ENCODE results near the gene SAPCD1.

Gene SAPCD1

DNA sequence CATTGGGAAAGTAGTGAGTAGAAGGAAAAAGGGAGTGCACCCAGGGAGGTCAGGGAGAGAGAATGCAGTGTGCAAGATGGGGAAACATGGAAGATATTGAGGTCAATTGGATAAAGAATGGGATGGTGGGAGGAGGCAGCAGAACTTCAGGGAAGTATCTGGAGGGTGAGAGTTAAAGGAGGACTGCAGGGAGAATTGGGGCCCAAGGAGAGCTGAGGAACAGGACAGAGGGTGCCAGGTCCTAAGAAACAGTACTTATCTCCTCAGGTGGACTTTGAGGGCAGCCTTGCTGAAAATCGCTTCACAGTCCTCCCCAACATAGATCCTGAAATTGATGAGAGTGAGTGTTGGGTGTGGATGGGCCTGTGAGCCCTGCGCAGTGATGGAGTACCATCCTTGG, 4.2 kb upstream of the SAPCD1 start:
- no peak for DNase-seq

GRCh38 chr6:31760790-31761189, 1.7 kb upstream of the SAPCD1 start:
- DNase-seq = no peak

- DNase-seq = no peak
These were observed 1.1 kb upstream of the SAPCD1 start for GRCh38 chr6:31761343-31761742.

- no peak for DNase-seq
These were observed 592 bp downstream of the SAPCD1 start for GRCh38 chr6:31762878-31763618.

- DNase-seq = no peak
These were observed 1.1 kb downstream of the SAPCD1 start for GRCh38 chr6:31763619-31763940.

DNA sequence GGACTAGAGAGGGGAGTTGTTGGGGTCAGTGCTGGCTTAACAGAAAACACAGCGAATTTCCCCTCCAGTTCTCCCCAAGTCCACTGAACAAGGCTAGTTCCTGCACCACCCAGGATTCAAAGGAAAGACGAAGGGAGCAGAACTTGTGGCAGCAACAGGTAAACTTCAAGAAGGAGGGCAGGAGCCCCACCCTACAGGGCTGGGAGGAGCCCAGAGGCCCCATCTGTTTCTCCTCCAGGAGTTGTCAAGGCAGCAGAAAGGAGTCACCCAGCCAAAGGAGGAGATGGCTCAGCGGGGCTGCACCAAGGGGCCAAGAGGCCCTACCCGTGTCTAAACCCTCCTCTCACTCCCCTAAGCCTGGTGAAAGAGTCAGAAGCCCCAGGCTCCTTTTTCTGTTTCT, 1.7 kb downstream of the SAPCD1 start:
- no peak for DNase-seq

DNA sequence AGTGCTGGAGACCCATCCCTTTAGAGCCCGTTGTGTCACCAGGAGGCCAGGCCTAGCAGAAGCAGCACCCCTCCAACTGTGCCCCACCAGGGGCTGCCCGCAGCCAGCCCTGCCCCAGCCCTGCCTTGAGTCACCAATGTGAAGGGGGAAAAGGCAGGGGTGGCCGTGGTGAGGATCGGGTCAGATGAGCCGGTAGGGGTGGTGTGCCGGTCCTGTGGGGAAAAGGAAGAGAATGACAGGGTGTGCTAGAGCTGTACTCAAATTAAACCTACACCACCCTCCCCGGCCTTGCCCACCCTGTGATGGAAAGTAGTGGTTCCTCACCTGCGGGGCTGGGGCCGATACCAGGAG, 3.1 kb downstream of the SAPCD1 start:
- DNase-seq = no peak

DNA sequence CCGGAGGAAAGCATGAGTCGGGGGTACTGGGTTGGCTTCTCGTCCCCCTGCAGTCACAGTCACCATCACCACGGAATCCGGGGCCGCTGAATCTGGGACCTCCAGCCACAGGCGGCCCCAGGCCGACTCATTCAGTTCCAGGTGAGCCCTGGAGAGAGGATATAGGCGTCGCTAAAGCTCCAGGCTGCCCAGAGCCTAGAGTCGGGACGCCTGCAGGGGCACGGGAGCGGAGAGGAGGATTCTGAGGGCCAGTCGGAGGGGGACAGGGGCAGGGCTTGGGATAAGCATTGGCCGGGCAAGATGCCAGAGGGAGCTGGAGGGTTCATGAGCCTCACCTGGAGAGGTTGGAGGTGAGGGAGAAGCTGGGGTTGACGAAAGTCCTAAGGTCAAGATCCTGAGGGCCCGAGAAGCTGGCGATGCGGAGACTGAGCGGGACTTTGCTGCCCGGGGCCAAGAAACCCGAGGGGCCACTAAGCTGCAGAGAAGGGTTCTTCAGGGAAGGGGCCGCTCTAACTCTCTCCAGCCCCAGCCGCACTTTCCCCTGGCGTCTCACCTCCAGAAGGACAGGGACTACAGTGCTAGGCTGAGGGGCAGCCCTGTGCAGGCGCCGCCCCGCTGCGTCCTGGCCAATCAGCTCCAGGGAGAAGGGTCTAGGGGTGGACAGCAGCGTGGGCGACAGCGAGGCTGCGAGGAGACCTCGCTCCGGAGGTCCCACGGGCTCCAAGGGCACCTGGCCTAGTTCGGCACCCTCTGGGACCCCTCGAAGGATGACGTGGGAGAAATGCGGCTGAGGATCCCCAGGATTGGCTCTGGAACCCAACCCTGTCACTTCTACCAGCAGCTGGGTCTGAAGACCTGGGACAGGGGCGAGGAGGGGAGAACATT, 3.7 kb downstream of the SAPCD1 start:
- no peak for DNase-seq

GRCh38 chr6:31767096-31767645, 4.7 kb downstream of the SAPCD1 start:
- DNase-seq = no peak

DNA sequence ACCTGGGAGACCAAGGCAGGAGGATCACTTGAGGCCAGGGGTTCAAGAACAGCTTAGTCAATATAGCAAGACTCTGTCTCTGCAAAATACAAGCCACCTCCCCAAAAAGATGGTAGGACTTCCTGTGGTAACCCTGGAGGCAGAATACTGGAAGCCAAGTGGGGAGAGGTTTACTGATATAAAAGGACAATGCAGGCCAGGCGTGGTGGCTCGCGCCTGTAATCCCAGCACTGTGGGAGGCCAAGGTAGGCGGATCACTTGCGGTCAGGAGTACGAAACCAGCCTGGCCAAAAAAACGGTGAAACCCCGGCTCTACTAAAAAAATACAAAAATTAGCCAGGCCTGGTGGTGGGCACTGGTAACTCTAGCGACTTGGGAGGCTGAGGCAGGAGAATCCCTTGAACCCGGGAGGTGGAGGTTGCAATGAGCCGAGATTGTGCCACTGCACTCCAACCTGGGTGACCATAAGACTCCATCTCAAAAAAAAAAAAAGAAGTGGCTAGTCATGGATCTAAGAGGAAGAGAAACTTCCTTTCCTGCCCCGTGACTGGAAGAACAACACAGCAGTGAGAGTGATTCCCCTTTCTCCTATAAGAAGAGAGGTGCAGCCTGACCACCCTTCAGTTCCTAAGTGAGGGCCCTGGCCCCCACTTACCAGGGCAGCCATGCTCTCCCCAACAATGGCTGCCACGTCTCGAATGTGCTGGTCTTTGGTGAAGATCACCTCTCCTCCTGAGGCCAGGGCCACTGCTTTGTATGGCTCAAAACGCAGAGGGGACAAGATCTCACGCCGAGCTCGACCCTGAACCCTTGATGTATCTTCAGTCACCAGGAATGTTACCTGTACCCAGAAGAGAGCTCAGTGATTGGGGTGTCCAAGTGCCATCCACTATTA, 6.2 kb downstream of the SAPCD1 start:
- no peak for DNase-seq

DNA sequence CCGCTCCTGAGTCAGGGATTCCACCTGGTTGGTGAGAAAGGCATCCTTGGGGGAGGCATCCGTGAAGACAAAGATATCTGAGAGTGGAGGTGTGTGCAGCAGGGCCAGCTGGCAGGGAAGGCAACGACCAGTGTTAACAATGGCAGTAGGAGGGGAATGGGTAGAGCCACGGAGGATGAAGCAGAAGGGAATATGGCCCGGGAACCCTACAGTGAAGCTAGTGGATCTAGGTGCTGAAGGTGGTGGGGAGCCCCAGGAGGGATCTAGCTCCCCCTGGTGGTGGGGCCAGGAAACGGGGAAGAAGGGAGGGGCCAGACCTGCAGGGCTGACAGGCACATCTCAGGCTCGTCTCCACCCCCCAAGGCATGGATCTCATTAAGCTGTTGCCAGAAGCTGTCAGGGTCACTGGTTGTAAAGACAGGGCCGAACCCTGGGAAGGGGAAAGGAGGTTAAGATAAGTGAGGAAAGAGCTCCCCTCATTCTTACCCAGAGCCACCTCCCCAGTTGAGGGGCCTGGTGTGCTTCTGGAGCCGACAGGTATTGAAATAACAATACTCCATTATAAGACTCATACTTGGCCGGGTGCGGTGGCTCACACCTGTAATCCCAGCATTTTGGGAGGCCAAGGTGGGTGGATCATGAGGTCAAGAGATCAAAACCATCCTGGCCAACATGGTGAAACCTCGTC, 7.4 kb downstream of the SAPCD1 start:
- peak; percentile 93 for DNase-seq

- no peak for DNase-seq
These were observed 8.4 kb downstream of the SAPCD1 start for GRCh38 chr6:31770860-31771259.

- peak; percentile 46 for DNase-seq
These were observed 9.5 kb downstream of the SAPCD1 start for GRCh38 chr6:31771992-31772358.

- no peak for DNase-seq
These were observed 12.7 kb downstream of the SAPCD1 start for GRCh38 chr6:31775184-31775583.

DNA sequence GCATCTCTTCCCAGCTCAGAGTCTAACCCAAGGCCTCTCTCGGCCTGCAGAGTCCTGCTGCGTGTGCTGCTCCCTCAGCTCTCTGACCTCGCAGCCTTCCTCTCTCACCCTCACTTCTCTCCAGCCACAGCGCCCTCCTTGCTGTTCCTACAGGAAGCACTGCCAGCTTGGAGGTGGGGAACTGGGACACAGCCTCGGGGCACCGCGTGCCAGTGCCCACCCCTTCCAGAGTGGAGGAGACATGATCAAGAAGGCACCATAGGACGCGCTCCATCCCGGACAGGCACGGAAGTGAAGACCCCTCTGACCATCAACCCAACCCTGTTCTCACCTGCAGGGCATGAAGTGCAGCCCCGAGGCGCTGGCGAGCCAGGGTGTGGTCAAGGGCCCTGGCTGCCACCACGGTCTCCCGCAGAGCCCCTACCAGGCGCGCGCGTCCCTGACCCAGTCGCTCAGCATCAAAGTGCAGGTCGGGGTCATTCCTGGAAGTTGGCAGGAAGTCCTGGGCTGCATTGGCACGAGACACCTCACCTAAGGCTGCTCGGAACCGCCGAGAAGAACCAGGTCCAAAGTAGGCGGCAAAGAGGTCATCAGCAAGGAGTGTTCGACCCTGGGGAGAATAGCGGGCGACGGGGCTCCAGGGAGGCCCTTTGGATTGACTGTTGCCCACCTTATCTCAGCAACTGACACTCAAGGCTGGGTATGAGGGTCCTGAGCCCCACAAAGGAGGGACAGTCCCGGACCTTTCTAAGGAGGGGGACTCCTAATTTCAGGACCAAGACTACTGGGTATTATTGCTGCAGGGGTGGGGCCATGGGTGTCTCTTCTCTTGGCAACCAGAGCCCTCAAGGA, 13.4 kb downstream of the SAPCD1 start:
- DNase-seq = no peak

DNA sequence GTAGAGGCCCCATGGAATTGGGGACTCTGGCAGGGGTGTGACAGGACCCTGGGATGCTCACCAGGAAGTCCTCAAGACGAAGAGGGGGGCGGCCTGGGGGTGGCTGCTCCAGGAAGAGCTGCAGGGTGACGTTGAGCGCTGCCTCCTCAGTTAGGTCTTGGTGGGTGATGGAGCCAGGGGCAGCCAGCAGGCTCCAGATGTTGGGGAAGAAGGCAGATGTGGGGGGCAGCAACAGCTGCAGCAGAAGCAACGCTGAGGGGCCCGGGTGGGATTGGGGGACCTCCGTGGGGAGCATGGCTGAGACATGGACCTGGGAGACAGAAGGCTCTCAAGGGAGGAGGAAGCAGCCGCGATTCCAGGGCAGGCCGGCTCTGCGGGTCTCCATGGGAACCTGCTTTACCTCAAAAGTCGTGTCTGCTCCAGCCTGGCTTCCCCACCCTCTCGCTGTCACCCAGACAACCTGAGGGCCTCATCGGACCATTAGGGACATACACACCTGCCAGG, 14.1 kb downstream of the SAPCD1 start:
- peak; percentile 54 for DNase-seq

DNA sequence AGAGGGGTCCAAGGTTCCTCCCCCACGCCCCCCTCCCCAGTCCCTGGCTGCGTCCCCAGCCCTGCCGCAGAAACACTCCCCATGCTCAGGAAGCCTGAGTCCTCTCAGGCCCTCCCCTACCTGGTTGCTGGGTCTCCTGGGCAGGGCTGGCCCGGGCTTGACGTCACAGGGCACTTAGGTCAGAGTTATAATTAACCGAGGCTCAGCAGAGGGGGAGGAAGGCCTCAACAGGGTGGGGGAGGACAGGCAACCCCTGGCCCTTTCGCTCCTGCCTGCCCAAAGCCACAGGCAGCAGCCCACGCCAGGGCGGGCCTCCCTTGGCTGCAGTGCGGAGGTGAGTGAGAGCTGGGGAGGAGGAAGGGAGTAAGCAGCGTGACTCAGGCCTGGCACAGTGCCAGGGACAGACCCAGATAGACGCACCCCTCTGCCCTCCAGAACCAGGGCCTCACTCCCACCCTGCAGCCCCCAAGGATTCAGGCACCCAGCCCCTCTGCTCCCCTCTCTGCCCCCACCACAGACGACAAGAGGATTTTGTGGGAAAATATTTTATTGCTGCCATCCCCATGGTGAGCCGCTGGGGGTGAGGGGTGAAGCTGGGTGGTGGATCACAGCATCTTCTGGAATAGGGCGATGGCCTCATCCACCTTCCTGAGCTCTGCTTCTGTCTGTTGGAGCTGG, 14.7 kb downstream of the SAPCD1 start, which contains the start of gene VWA7:
Gene VWA7, minus strand, starts transcription at position 340 of the 678 bp plus-strand sequence. CDS start 549 bp downstream, outside the sequence.
- DNase-seq = peak; percentile 91

GRCh38 chr6:31777667-31778050, 15.2 kb downstream of the SAPCD1 start:
- no peak for DNase-seq

- no peak for DNase-seq
These were observed 15.7 kb downstream of the SAPCD1 start for GRCh38 chr6:31778193-31778592.
